Gastrocnemius medialis (tissue), 4 donors: Measurements from ENCODE around the gene ROR2. TPM values are rescaled to one million over a fixed set of nuclear protein-coding genes. Genes with fewer than 3 reads are reported as not detected.

Source experiments
- ATAC-seq, 2 donors: fragments of 150-250 bp; one replicate each; pipeline ENCODE4 v1.9.1; 2016
- DNase-seq, 2 donors: peaks; one replicate each; pipeline ENCODE4 v3.0.0-alpha.2; 2019
- H3K27ac ChIP-seq, 4 donors: fragments of 200-600 bp; sonication (generic); 1 replicate in 1 of 4; 2 replicates in 3 of 4; pipeline ENCODE4 v1.5.1; 2016 to 2018; ENCODE audit warnings: mild to moderate bottlenecking in 2 of 4, moderate library complexity in 1 of 4
- H3K27me3 ChIP-seq, 3 donors: fragments of 200-600 bp; sonication (generic) in 2 of 3; 1 replicate in 1 of 3; 2 replicates in 2 of 3; pipeline versions ENCODE4 v1.5.1 to v1.6.0; 2016 to 2019; ENCODE audit warnings: mild to moderate bottlenecking in 1 of 3, moderate library complexity in 1 of 3
- H3K36me3 ChIP-seq, 2 donors: fragments of 200-600 bp; sonication (generic) in 1 of 2; one replicate each; pipeline ENCODE4 v1.5.1; 2017 to 2018
- H3K4me1 ChIP-seq, 2 donors: fragments of 200-600 bp; sonication (generic) in 1 of 2; one replicate each; pipeline ENCODE4 v1.5.1; 2016 to 2017; ENCODE audit warnings: mild to moderate bottlenecking in 2 of 2
- H3K4me3 ChIP-seq, 4 donors: fragments of 200-600 bp; sonication (generic) in 3 of 4; 1 replicate in 1 of 4; 2 replicates in 3 of 4; pipeline ENCODE4 v1.5.1; 2016 to 2019; ENCODE audit warnings: mild to moderate bottlenecking in 2 of 4
- H3K9me3 ChIP-seq, 3 donors: fragments of 200-600 bp; sonication (generic) in 2 of 3; 1 replicate in 1 of 3; 2 replicates in 2 of 3; pipeline ENCODE4 v1.5.1; 2016 to 2019
- CTCF ChIP-seq, 5 experiments: fragments of 450-650 bp in 3 of 5; fragments of 200-600 bp in 2 of 5; sonication (generic) in 2 of 5; IDR thresholded peaks in 4 of 5; conservative IDR thresholded peaks in 1 of 5; 1 replicate in 4 of 5; 2 replicates in 1 of 5; pipeline ENCODE4 v1.5.1; 2016 to 2019; ENCODE audit warnings: antibody characterized with exemption in 5 of 5, mild to moderate bottlenecking in 3 of 5, moderate library complexity in 3 of 5
- POLR2A ChIP-seq, 2 donors: fragments of 450-650 bp; IDR thresholded peaks; one replicate each; pipeline ENCODE4 v1.6.1; 2017; ENCODE audit warnings: antibody characterized with exemption in 2 of 2, mild to moderate bottlenecking in 2 of 2, moderate library complexity in 2 of 2
- in situ Hi-C, 4 donors: fragments of 200-750 bp; cut with MboI; loops; one replicate each; pipeline versions ENCODE4 v1.15.0 to v1.8.0; 2017; ENCODE audit warnings: low sequenced_read_pairs in 4 of 4
- intact Hi-C: fragments of 100-400 bp; cut with DNase I; formaldehyde crosslinking; loops from one replicate; pipeline ENCODE4 v1.15.1; 2023; ENCODE audit warnings: low total_unique reads
- total RNA-seq, 4 donors: library from RNA; depleted of rRNA; stranded (reverse); fragments of >200 nt; gene quantifications; one replicate each; pipeline versions ENCODE4 v1.1.0 to v1.2.3, GENCODE V29; 2016

Gene ROR2
- total RNA-seq, 4 donors from 2014 or later, result 0.15 to 1.2 (median 0.61) TPM

- ATAC-seq, result no peak
These were observed 191.5 kb downstream of the ROR2 start for GRCh38 chr9:91758491-91758981.

GRCh38 chr9:91757782-91758181 is 192.2 kb downstream of the ROR2 start:
- in situ Hi-C loops, result no loop called here

More at GRCh38 chr9:91758491-91758981, 191.5 kb downstream of the ROR2 start:
- DNase-seq, result no peak
- Histone ChIP-seq H3K4me1 (no peaks in the 10 kb centered on the region), H3K9me3 (no peaks in the 10 kb centered on the region), H3K27me3 (no peaks in the 10 kb centered on the region), H3K4me3 (no peak overlapping the region), H3K36me3 (no peaks in the 10 kb centered on the region), H3K27ac (no peak overlapping the region)
- intact Hi-C loops (no loop called here), in situ Hi-C loops (no loop called here)
- TF ChIP-seq CTCF (IDR thresholded peaks at IDR 0.05 in 4 of 5, conservative IDR thresholded peaks at IDR 0.05 in 1 of 5) (no peak), POLR2A (IDR thresholded peaks at IDR 0.05) (no peak)

GRCh38 chr9:91756510-91756780 is 193.6 kb downstream of the ROR2 start:
- TF ChIP-seq CTCF (IDR thresholded peaks at IDR 0.05 in 4 of 5, conservative IDR thresholded peaks at IDR 0.05 in 1 of 5) (no peak), POLR2A (IDR thresholded peaks at IDR 0.05) (no peak)
- ATAC-seq, result no peak
- intact Hi-C loops (no loop called here), in situ Hi-C loops (no loop called here)
- H3K27ac ChIP-seq, result no peak overlapping the region
- H3K4me3 ChIP-seq, result no peak overlapping the region
- DNase-seq, result no peak
- H3K36me3 ChIP-seq, result no peaks in the 10 kb centered on the region
- H3K4me1 ChIP-seq, result no peaks in the 10 kb centered on the region
- no peaks in the 10 kb centered on the region for H3K27me3 ChIP-seq
- H3K9me3 ChIP-seq, result no peaks in the 10 kb centered on the region

More at GRCh38 chr9:91757782-91758181, 192.2 kb downstream of the ROR2 start:
- no peak overlapping the region for H3K27ac ChIP-seq
- no peak for DNase-seq
- no peaks in the 10 kb centered on the region for H3K4me1 ChIP-seq
- no peaks in the 10 kb centered on the region for H3K27me3 ChIP-seq
- TF ChIP-seq CTCF (IDR thresholded peaks at IDR 0.05 in 4 of 5, conservative IDR thresholded peaks at IDR 0.05 in 1 of 5) (no peak), POLR2A (IDR thresholded peaks at IDR 0.05) (no peak)
- H3K9me3 ChIP-seq, result no peaks in the 10 kb centered on the region
- ATAC-seq, result no peak
- H3K4me3 ChIP-seq, result no peak overlapping the region
- H3K36me3 ChIP-seq, result no peaks in the 10 kb centered on the region
- intact Hi-C loops, result no loop called here

GRCh38 chr9:91755761-91756509 is 194.1 kb downstream of the ROR2 start:
- DNase-seq, result no peak
- in situ Hi-C loops, result no loop called here

More at GRCh38 chr9:91755761-91756509, 194.1 kb downstream of the ROR2 start:
- no peak for TF ChIP-seq POLR2A (IDR thresholded peaks at IDR 0.05)
- no peak for TF ChIP-seq CTCF (IDR thresholded peaks at IDR 0.05 in 4 of 5, conservative IDR thresholded peaks at IDR 0.05 in 1 of 5)
- ATAC-seq, result no peak
- Histone ChIP-seq H3K4me1 (no peaks in the 10 kb centered on the region), H3K4me3 (no peak overlapping the region), H3K36me3 (no peaks in the 10 kb centered on the region), H3K9me3 (no peaks in the 10 kb centered on the region), H3K27me3 (no peaks in the 10 kb centered on the region), H3K27ac (no peak overlapping the region)
- intact Hi-C loops, result no loop called here
